Measurements from ENCODE around the gene GALNT3. TPM values are rescaled to one million over a fixed set of nuclear protein-coding genes. Genes with fewer than 3 reads are reported as not detected.

GALNT3 gene
- total RNA-seq, 1 donor from 2014 or later: 8.3 TPM

DNA sequence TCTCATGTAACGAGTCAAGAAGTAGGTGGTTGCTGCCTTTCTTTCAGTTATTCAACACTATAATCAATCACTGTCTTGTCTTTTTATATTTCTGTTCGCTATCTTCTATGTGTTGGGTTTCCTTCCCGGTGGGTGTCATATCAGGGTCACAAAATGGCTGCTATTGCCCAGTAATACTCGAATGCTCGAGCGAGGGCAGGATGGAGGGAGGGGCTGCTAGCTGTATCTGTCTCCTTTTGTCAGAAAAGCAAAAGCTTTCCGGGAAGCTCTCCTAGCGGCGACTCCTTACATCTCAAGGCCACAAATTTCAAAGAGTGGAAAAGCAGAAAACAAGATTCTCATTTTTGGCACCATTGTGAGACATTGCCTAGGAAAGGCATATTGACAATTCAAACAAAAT lies 16.4 kb upstream of the GALNT3 start:
- no peak overlapping the region for H3K27ac Mint-ChIP-seq
- TF ChIP-seq, protein P1, sequence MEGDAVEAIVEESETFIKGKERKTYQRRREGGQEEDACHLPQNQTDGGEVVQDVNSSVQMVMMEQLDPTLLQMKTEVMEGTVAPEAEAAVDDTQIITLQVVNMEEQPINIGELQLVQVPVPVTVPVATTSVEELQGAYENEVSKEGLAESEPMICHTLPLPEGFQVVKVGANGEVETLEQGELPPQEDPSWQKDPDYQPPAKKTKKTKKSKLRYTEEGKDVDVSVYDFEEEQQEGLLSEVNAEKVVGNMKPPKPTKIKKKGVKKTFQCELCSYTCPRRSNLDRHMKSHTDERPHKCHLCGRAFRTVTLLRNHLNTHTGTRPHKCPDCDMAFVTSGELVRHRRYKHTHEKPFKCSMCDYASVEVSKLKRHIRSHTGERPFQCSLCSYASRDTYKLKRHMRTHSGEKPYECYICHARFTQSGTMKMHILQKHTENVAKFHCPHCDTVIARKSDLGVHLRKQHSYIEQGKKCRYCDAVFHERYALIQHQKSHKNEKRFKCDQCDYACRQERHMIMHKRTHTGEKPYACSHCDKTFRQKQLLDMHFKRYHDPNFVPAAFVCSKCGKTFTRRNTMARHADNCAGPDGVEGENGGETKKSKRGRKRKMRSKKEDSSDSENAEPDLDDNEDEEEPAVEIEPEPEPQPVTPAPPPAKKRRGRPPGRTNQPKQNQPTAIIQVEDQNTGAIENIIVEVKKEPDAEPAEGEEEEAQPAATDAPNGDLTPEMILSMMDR (IDR thresholded peaks at IDR 0.05; ENCODE audit: unreplicated experiment): no peak

GRCh38 chr2:165804719-165805118 lies 10.7 kb upstream of the GALNT3 start:
- TF ChIP-seq, protein P1 (IDR thresholded peaks at IDR 0.05; ENCODE audit: unreplicated experiment): no peak
- peaks cover 27% of the 10 kb centered on the region for H3K4me1 Mint-ChIP-seq
- peaks cover 6% of the 10 kb centered on the region for H3K9me3 Mint-ChIP-seq
- H3K36me3 Mint-ChIP-seq: no peaks in the 10 kb centered on the region
- no peak overlapping the region for H3K4me3 Mint-ChIP-seq
- H3K27ac Mint-ChIP-seq: no peak overlapping the region
- DNase-seq (ENCODE audit: low spot score in 2 of 2, unreplicated experiment in 2 of 2): no peak
- peaks cover 16% of the 10 kb centered on the region for H3K27me3 Mint-ChIP-seq (ENCODE audit: low read depth)

More for the DNA sequence above, 16.4 kb upstream of the GALNT3 start:
- no peak overlapping the region for H3K4me3 Mint-ChIP-seq
- H3K9me3 Mint-ChIP-seq: peaks cover 4% of the 10 kb centered on the region
- peaks cover 5% of the 10 kb centered on the region for H3K27me3 Mint-ChIP-seq (ENCODE audit: low read depth)
- no peaks in the 10 kb centered on the region for H3K36me3 Mint-ChIP-seq
- peaks cover 7% of the 10 kb centered on the region for H3K4me1 Mint-ChIP-seq
- DNase-seq (ENCODE audit: low spot score in 2 of 2, unreplicated experiment in 2 of 2): no peak

GRCh38 chr2:165803123-165803760 lies 9.2 kb upstream of the GALNT3 start:
- Mint-ChIP-seq H3K27ac (no peak overlapping the region), H3K36me3 (no peaks in the 10 kb centered on the region), H3K27me3 (ENCODE audit: low read depth) (peaks cover 18% of the 10 kb centered on the region), H3K4me3 (no peak overlapping the region), H3K9me3 (peaks cover 9% of the 10 kb centered on the region), H3K4me1 (peaks cover 27% of the 10 kb centered on the region)
- TF ChIP-seq, protein P1 (IDR thresholded peaks at IDR 0.05; ENCODE audit: unreplicated experiment): no peak
- no peak for DNase-seq (ENCODE audit: low spot score in 2 of 2, unreplicated experiment in 2 of 2)

DNA sequence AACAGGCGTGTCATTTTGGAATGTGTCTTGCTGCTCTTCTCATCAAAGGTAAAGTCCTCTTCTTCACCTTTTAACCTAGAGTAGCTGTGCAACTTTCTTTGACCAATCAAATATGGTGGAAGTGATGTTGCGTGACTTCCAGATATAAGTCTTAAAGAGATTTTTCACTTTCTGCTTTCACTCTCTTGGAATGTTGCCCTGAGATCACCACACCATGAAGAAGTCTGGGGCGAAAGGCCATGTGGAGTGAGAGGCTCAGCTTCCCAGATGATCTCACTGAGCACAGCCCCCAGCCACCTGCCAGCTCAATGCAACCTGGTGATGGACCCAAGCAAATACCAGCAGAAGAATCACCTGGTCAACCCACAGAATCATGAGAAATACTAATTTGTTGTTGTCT lies 7.1 kb upstream of the GALNT3 start:
- TF ChIP-seq, protein P1 (IDR thresholded peaks at IDR 0.05; ENCODE audit: unreplicated experiment): no peak
- Mint-ChIP-seq H3K27ac (no peak overlapping the region), H3K9me3 (peaks cover 9% of the 10 kb centered on the region), H3K4me3 (no peak overlapping the region), H3K4me1 (peaks cover 23% of the 10 kb centered on the region), H3K27me3 (ENCODE audit: low read depth) (peaks cover 24% of the 10 kb centered on the region), H3K36me3 (no peaks in the 10 kb centered on the region)
- DNase-seq (ENCODE audit: low spot score in 2 of 2, unreplicated experiment in 2 of 2): no peak

GRCh38 chr2:165796819-165797530 lies 2.9 kb upstream of the GALNT3 start:
- Mint-ChIP-seq H3K4me1 (peaks cover 17% of the 10 kb centered on the region), H3K27me3 (ENCODE audit: low read depth) (peaks cover 57% of the 10 kb centered on the region), H3K4me3 (no peak overlapping the region), H3K27ac (no peak overlapping the region), H3K9me3 (peaks cover 9% of the 10 kb centered on the region), H3K36me3 (no peaks in the 10 kb centered on the region)
- TF ChIP-seq, protein P1 (IDR thresholded peaks at IDR 0.05; ENCODE audit: unreplicated experiment): no peak
- no peak for DNase-seq (ENCODE audit: low spot score in 2 of 2, unreplicated experiment in 2 of 2)
